Measurements from ENCODE around the gene ZNF587B. TPM values are rescaled to one million over a fixed set of nuclear protein-coding genes. Genes with fewer than 3 reads are reported as not detected.
"Not testable (repeated sequence)": the region's sequence is repeated elsewhere in the genome, so short reads cannot be mapped to it uniquely, and the experiment has no call there.

ZNF587B gene
- total RNA-seq, 3 donors from 2014 or later: 13.9 to 21.1 (median 18.3) TPM

- H3K4me3 ChIP-seq: no peak overlapping the region
Measured at GRCh38 chr19:57872450-57872849, 42.4 kb downstream of the ZNF587B start.

GRCh38 chr19:57873883-57874799 is 44.0 kb downstream of the ZNF587B start:
- DNase-seq; intact Hi-C loops (cut with DNase I, micrococcal nuclease); ATAC-seq; H3K36me3 ChIP-seq (ENCODE audit: low read depth); H3K4me3 ChIP-seq; H3K4me1 ChIP-seq (ENCODE audit: low read depth): not testable (repeated sequence)
- H3K9me3 ChIP-seq: peaks cover 89% of the 10 kb centered on the region

More at GRCh38 chr19:57872450-57872849, 42.4 kb downstream of the ZNF587B start:
- ATAC-seq: no peak
- intact Hi-C loops (cut with DNase I, micrococcal nuclease): no loop called here
- Histone ChIP-seq H3K36me3 (ENCODE audit: low read depth) (no peaks in the 10 kb centered on the region), H3K9me3 (peaks cover 92% of the 10 kb centered on the region), H3K4me1 (ENCODE audit: low read depth) (no peaks in the 10 kb centered on the region)
- TF ChIP-seq, protein P1, sequence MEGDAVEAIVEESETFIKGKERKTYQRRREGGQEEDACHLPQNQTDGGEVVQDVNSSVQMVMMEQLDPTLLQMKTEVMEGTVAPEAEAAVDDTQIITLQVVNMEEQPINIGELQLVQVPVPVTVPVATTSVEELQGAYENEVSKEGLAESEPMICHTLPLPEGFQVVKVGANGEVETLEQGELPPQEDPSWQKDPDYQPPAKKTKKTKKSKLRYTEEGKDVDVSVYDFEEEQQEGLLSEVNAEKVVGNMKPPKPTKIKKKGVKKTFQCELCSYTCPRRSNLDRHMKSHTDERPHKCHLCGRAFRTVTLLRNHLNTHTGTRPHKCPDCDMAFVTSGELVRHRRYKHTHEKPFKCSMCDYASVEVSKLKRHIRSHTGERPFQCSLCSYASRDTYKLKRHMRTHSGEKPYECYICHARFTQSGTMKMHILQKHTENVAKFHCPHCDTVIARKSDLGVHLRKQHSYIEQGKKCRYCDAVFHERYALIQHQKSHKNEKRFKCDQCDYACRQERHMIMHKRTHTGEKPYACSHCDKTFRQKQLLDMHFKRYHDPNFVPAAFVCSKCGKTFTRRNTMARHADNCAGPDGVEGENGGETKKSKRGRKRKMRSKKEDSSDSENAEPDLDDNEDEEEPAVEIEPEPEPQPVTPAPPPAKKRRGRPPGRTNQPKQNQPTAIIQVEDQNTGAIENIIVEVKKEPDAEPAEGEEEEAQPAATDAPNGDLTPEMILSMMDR (IDR thresholded peaks at IDR 0.05): no peak
- DNase-seq: no peak

- Histone ChIP-seq H3K9me3 (peaks cover 31% of the 10 kb centered on the region), H3K4me3 (no peak overlapping the region), H3K4me1 (ENCODE audit: low read depth) (peaks cover 16% of the 10 kb centered on the region), H3K36me3 (ENCODE audit: low read depth) (no peaks in the 10 kb centered on the region)
- DNase-seq (no peak), ATAC-seq (no peak)
- TF ChIP-seq, protein P1 (IDR thresholded peaks at IDR 0.05): no peak
- intact Hi-C loops (cut with DNase I, micrococcal nuclease): no loop called here
Measured at GRCh38 chr19:57886046-57886445, 55.9 kb downstream of the ZNF587B start.

DNA sequence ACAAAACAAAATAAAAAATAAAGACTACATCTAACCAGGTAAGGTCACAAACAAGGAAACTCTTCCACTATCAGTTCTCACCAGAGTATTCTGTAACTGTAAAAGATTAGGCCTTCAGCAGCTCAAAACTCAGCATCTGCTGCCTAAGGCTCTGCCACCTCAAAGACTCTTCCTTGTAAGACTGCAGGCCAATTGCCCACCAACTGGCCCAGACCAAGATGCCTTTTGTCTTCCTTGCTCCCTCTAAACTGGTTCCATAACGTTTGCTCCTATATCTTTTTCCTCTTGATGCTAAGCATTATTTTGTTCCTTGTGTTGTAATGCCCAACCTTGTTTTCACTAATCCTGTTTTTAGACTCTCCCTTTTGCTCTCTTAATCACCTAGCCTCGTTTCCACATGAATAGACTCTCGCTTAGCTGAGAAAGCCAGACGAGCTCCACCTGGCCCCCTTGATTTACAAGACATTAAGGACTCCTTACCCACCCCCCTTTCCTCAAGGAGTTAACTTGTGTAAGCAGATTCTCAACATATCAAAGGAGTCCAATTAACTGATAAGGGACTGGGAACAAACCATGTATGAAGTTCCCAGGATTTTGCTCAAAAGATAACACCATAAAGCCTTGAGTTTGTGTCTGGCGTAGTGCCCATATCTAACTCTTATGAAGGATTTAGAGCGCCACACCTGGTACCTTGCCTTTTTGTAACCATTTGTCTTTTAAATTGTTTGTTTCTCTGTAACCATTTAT is 57.3 kb downstream of the ZNF587B start:
- Histone ChIP-seq H3K9me3 (peaks cover 31% of the 10 kb centered on the region), H3K4me1 (ENCODE audit: low read depth) (peaks cover 16% of the 10 kb centered on the region), H3K4me3 (no peak overlapping the region), H3K36me3 (ENCODE audit: low read depth) (no peaks in the 10 kb centered on the region)
- intact Hi-C loops (cut with DNase I, micrococcal nuclease): no loop called here
- ATAC-seq (peak; percentile 12), DNase-seq (peak in 1 of 3 donors; percentile 62)
- TF ChIP-seq, protein P1 (IDR thresholded peaks at IDR 0.05): no peak

GRCh38 chr19:57888107-57888559 is 58.0 kb downstream of the ZNF587B start:
- TF ChIP-seq, protein P1 (IDR thresholded peaks at IDR 0.05): no peak
- H3K4me3 ChIP-seq: peak overlapping the region; percentile 44
- ATAC-seq: peak; percentile 60
- H3K9me3 ChIP-seq: peaks cover 28% of the 10 kb centered on the region
- peaks cover 16% of the 10 kb centered on the region for H3K4me1 ChIP-seq (ENCODE audit: low read depth)
- intact Hi-C loops (cut with DNase I, micrococcal nuclease): no loop called here
- H3K36me3 ChIP-seq (ENCODE audit: low read depth): no peaks in the 10 kb centered on the region
- DNase-seq: peak in 1 of 3 donors; percentile 19

Measured in mucosa of descending colon (tissue), 3 donors.